Measurements from ENCODE around the gene MB21D2.

Gene MB21D2

GRCh38 chr3:192890347-192891335 lies 27.0 kb downstream of the MB21D2 start:
- Histone ChIP-seq H3K27me3 (peaks cover 13% of the 10 kb centered on the region), H3K9me3 (no peaks in the 10 kb centered on the region), H3K4me1 (ENCODE audit: control insufficient read depth in 1 of 2, insufficient read depth in 1 of 2, low read depth in 1 of 2, low read length in 1 of 2) (no peaks in the 10 kb centered on the region), H3K36me3 (no peaks in the 10 kb centered on the region), H3K27ac (no peak overlapping the region), H3K4me3 (ENCODE audit: low read depth in 1 of 2, low read length in 1 of 2) (no peak overlapping the region)
- no peak for TF ChIP-seq CTCF (IDR thresholded peaks at IDR 0.05)

GRCh38 chr3:192889679-192890078 lies 28.0 kb downstream of the MB21D2 start:
- Histone ChIP-seq H3K27me3 (peaks cover 13% of the 10 kb centered on the region), H3K36me3 (no peaks in the 10 kb centered on the region), H3K4me3 (ENCODE audit: low read depth in 1 of 2, low read length in 1 of 2) (no peak overlapping the region), H3K4me1 (ENCODE audit: control insufficient read depth in 1 of 2, insufficient read depth in 1 of 2, low read depth in 1 of 2, low read length in 1 of 2) (no peaks in the 10 kb centered on the region), H3K9me3 (no peaks in the 10 kb centered on the region), H3K27ac (no peak overlapping the region)
- TF ChIP-seq CTCF (IDR thresholded peaks at IDR 0.05) = no peak

GRCh38 chr3:192888190-192888589 lies 29.5 kb downstream of the MB21D2 start:
- TF ChIP-seq CTCF (IDR thresholded peaks at IDR 0.05) = no peak

GRCh38 chr3:192887701-192888100 lies 30.0 kb downstream of the MB21D2 start:
- H3K36me3 ChIP-seq = no peaks in the 10 kb centered on the region
- TF ChIP-seq CTCF (IDR thresholded peaks at IDR 0.05) = no peak
- H3K27me3 ChIP-seq = peaks cover 3% of the 10 kb centered on the region
- H3K9me3 ChIP-seq = no peaks in the 10 kb centered on the region
- H3K27ac ChIP-seq = no peak overlapping the region
- no peak overlapping the region for H3K4me3 ChIP-seq (ENCODE audit: low read depth in 1 of 2, low read length in 1 of 2)
- H3K4me1 ChIP-seq (ENCODE audit: control insufficient read depth in 1 of 2, insufficient read depth in 1 of 2, low read depth in 1 of 2, low read length in 1 of 2) = no peaks in the 10 kb centered on the region

More at GRCh38 chr3:192888190-192888589, 29.5 kb downstream of the MB21D2 start:
- Histone ChIP-seq H3K4me1 (ENCODE audit: control insufficient read depth in 1 of 2, insufficient read depth in 1 of 2, low read depth in 1 of 2, low read length in 1 of 2) (no peaks in the 10 kb centered on the region), H3K4me3 (ENCODE audit: low read depth in 1 of 2, low read length in 1 of 2) (no peak overlapping the region), H3K27me3 (peaks cover 8% of the 10 kb centered on the region), H3K27ac (no peak overlapping the region), H3K9me3 (no peaks in the 10 kb centered on the region), H3K36me3 (no peaks in the 10 kb centered on the region)

- H3K9me3 ChIP-seq = no peaks in the 10 kb centered on the region
- no peaks in the 10 kb centered on the region for H3K27me3 ChIP-seq
- H3K27ac ChIP-seq = no peak overlapping the region
- no peaks in the 10 kb centered on the region for H3K36me3 ChIP-seq
- H3K4me1 ChIP-seq (ENCODE audit: control insufficient read depth in 1 of 2, insufficient read depth in 1 of 2, low read depth in 1 of 2, low read length in 1 of 2) = no peaks in the 10 kb centered on the region
- TF ChIP-seq CTCF (IDR thresholded peaks at IDR 0.05) = no peak
- no peak overlapping the region for H3K4me3 ChIP-seq (ENCODE audit: low read depth in 1 of 2, low read length in 1 of 2)
Measured at GRCh38 chr3:192887047-192887446, 30.6 kb downstream of the MB21D2 start.

Measured in neutrophil (primary cell).